B cell (primary cell): ENCODE results near the gene PLGRKT. TPM values are rescaled to one million over a fixed set of nuclear protein-coding genes. Genes with fewer than 3 reads are reported as not detected.

Experiments used
- ATAC-seq: fragments of 200-7000 bp; cut with Tn5 transposase; one replicate; pipeline ENCODE4 v1.10.0; 2021; ENCODE audit warnings: low read depth, mild to moderate bottlenecking, moderate number of reproducible peaks, moderate library complexity
- CTCF ChIA-PET: fragments of 350-600 bp; sonication (Branson Sonifier 250); formaldehyde crosslinking; loops from one replicate; lab custom pipeline; 2021; ENCODE audit warnings: antibody characterized with exemption, inconsistent platforms; lab: Charles Lee
- POLR2A ChIA-PET: fragments of 350-600 bp; sonication (Branson Sonifier 250); formaldehyde crosslinking; loops from one replicate; lab custom pipeline; 2021; ENCODE audit warnings: antibody characterized with exemption; lab: Charles Lee
- DNase-seq: peaks from one replicate; pipeline ENCODE4 v3.0.0; 2013
- H2AFZ ChIP-seq: 2 replicates; pipeline ENCODE4 v1.6.1; 2012; ENCODE audit warnings: mild to moderate bottlenecking, low read depth, low read length; ENCODE audit not compliant: insufficient read depth, poor library complexity, severe bottlenecking
- H3K27ac ChIP-seq, 2 donors: 1 replicate in 1 of 2; 2 replicates in 1 of 2; pipeline ENCODE4 v1.5.1; 2012 to 2013; ENCODE audit warnings: low read length in 2 of 2, mild to moderate bottlenecking in 2 of 2, moderate library complexity in 1 of 2
- H3K27me3 ChIP-seq, 4 experiments: fragments of 200-600 bp in 1 of 4; sonication (generic) in 1 of 4; replicated peaks in 1 of 4; 1 replicate in 2 of 4; 2 replicates in 2 of 4; pipeline versions ENCODE4 v1.6.1 to v1.7.0; 2013 to 2016; ENCODE audit warnings: low read length in 3 of 4, mild to moderate bottlenecking in 2 of 4, mixed read lengths in 1 of 4, moderate library complexity in 1 of 4; ENCODE audit not compliant: insufficient read depth in 4 of 4, control insufficient read depth in 3 of 4; ENCODE audit errors: control extremely low read depth in 1 of 4
- H3K36me3 ChIP-seq, 2 experiments: replicated peaks in 1 of 2; 1 replicate in 1 of 2; 2 replicates in 1 of 2; pipeline versions ENCODE4 v1.6.1 to v1.7.1; 2013; ENCODE audit warnings: low read length in 1 of 2; ENCODE audit not compliant: insufficient read depth in 2 of 2, control insufficient read depth in 1 of 2; ENCODE audit errors: control extremely low read depth in 1 of 2, extremely low read depth in 1 of 2
- H3K4me1 ChIP-seq, 2 donors: fragments of 200-600 bp in 1 of 2; sonication (generic) in 1 of 2; 1 replicate in 1 of 2; 2 replicates in 1 of 2; pipeline versions ENCODE4 v1.5.1 to v1.6.1; 2013 to 2017; ENCODE audit warnings: low read length in 2 of 2; ENCODE audit not compliant: control insufficient read depth in 2 of 2, insufficient read depth in 2 of 2
- H3K4me2 ChIP-seq: replicated peaks from 2 replicates; pipeline ENCODE3; 2012; ENCODE audit warnings: mild to moderate bottlenecking, low read depth, low read length; ENCODE audit not compliant: poor library complexity, severe bottlenecking
- H3K4me3 ChIP-seq, 5 experiments: fragments of 200-600 bp in 1 of 5; sonication (generic) in 1 of 5; 1 replicate in 3 of 5; 2 replicates in 2 of 5; pipeline versions ENCODE4 v1.5.1 to v1.7.0; 2011 to 2016; ENCODE audit warnings: low read length in 4 of 5, mild to moderate bottlenecking in 4 of 5, low read depth in 2 of 5, control low read depth in 1 of 5, moderate library complexity in 1 of 5; ENCODE audit not compliant: insufficient read depth in 1 of 5; ENCODE audit errors: control extremely low read depth in 1 of 5, extremely low read depth in 1 of 5
- H3K79me2 ChIP-seq: fragments of 200-600 bp; sonication (generic); one replicate; pipeline ENCODE4 v1.6.0; 2016; ENCODE audit warnings: low read length; ENCODE audit not compliant: control insufficient read depth, insufficient read depth
- H3K9ac ChIP-seq: fragments of 200-600 bp; sonication (generic); 2 replicates; pipeline ENCODE4 v1.6.1; 2017; ENCODE audit warnings: mild to moderate bottlenecking, low read length, moderate library complexity
- H3K9me3 ChIP-seq, 3 donors: one replicate each; pipeline versions ENCODE4 v1.6.1 to v1.7.1; 2013; ENCODE audit warnings: low read length in 2 of 3; ENCODE audit not compliant: control insufficient read depth in 2 of 3, insufficient read depth in 1 of 3; ENCODE audit errors: control extremely low read depth in 1 of 3
- H4K20me1 ChIP-seq: 2 replicates; pipeline ENCODE4 v1.6.0; 2012; ENCODE audit warnings: mild to moderate bottlenecking, low read length; ENCODE audit not compliant: insufficient read depth, control insufficient read depth, poor library complexity, severe bottlenecking
- H3K27ac Mint-ChIP-seq: one replicate; pipeline ENCODE4 v1.8.0; 2021; ENCODE audit warnings: mixed read lengths
- H3K27me3 Mint-ChIP-seq: one replicate; pipeline ENCODE4 v1.8.0; 2021; ENCODE audit warnings: mixed read lengths
- H3K4me1 Mint-ChIP-seq: one replicate; pipeline ENCODE4 v1.8.0; 2021; ENCODE audit warnings: mixed read lengths
- H3K4me3 Mint-ChIP-seq: one replicate; pipeline ENCODE4 v1.8.0; 2021; ENCODE audit warnings: mixed read lengths
- H3K9me3 Mint-ChIP-seq: one replicate; pipeline ENCODE4 v1.8.0; 2022; ENCODE audit warnings: mixed read lengths; ENCODE audit not compliant: insufficient read depth
- EZH2 ChIP-seq: IDR thresholded peaks from 2 replicates; pipeline ENCODE4 v1.6.1; 2012; ENCODE audit warnings: borderline replicate concordance, low read depth, mild to moderate bottlenecking, moderate library complexity, low read length; ENCODE audit not compliant: insufficient read depth, poor library complexity, severe bottlenecking
- WGBS: methylation state at CpG from one replicate; pipeline ENCODE4 v1.1.5; 2013; ENCODE audit warnings: missing lambda C conversion rate; ENCODE audit not compliant: insufficient coverage; 5-methylcytosine and 5-hydroxymethylcytosine counted together
- intact Hi-C: fragments of 100-400 bp; cut with micrococcal nuclease; formaldehyde crosslinking; loops from one replicate; pipeline ENCODE4 v1.10.0; 2022
- polyA plus RNA-seq: library from polyadenylated mRNA; depleted of rRNA; stranded (reverse); fragments of >200 nt; gene quantifications from 2 replicates; pipeline ENCODE4 v1.2.3, GENCODE V29; 2012
- total RNA-seq, 2 donors: library from RNA; stranded (reverse); fragments of 120-200 nt in 1 of 2; gene quantifications; 1 replicate in 1 of 2; 2 replicates in 1 of 2; pipeline versions ENCODE4 v1.2.3 to v1.2.4, GENCODE V29; 2013 to 2022
- TF ChIP-seq, protein P1 (sequence below): fragments of 200-600 bp; IDR thresholded peaks from one replicate; pipeline ENCODE4 v1.8.0; 2022; ENCODE audit warnings: antibody characterized with exemption, mild to moderate bottlenecking

PLGRKT gene
- total and polyA plus RNA-seq, 2 donors (not counting 1 experiment from before 2014, with no cell fraction given), result 8.4 to 11.0 TPM

DNA sequence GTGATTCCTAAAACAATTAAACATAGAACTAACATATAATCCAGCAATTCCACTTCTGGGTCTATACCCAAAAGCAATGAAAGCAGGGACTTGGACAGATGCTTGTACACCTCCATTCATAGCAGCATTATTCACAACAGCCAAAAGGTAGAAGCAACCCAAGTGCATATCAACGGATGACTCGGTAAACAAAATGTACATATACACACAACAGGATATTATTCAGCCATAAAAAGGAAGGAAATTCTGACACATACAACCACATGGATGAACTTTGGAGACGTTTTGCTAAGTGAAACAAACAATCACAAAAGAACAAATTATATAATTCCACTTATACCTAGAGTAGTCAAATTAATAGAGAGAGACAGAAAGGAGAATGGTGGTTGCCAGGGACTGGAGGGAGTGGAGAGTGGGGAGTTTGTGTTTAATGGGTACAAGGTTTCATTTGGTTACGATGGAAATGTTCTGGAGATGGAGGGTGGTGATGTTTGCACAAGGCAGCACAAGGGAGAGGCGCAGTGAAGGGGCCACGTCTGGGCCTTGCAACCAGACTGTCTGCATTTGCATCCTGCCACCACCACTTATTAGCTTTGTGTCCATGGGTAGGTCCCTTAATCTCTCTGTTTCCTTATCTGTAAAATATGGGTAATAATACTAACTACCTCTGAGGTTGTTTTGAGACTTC, 61.8 kb downstream of the PLGRKT start:
- H3K4me2 ChIP-seq, result no peak overlapping the region
- H3K27ac ChIP-seq, result no peak overlapping the region
- H3K9me3 ChIP-seq, result no peaks in the 10 kb centered on the region
- no peaks in the 10 kb centered on the region for H3K9me3 Mint-ChIP-seq
- H3K4me1 Mint-ChIP-seq, result peaks cover 1% of the 10 kb centered on the region
- DNase-seq (no peak), ATAC-seq (no peak)
- no peaks in the 10 kb centered on the region for H3K27me3 ChIP-seq
- H3K4me3 Mint-ChIP-seq, result no peak overlapping the region
- H3K27ac Mint-ChIP-seq, result no peak overlapping the region
- H3K4me1 ChIP-seq, result no peaks in the 10 kb centered on the region
- no peak overlapping the region for H2AFZ ChIP-seq
- H3K79me2 ChIP-seq, result no peaks in the 10 kb centered on the region
- no peaks in the 10 kb centered on the region for H3K27me3 Mint-ChIP-seq
- ChIA-PET CTCF (no interaction called here), POLR2A (interaction anchor here (0.5 kb wide), 1 partner anchor 162 kb away, joined by 4 read pairs; no protein-coding TSS in a partner anchor)
- WGBS, result 87% methylated on average over 3 of the region's 6 CpGs
- no peak for TF ChIP-seq EZH2
- TF ChIP-seq, protein P1, sequence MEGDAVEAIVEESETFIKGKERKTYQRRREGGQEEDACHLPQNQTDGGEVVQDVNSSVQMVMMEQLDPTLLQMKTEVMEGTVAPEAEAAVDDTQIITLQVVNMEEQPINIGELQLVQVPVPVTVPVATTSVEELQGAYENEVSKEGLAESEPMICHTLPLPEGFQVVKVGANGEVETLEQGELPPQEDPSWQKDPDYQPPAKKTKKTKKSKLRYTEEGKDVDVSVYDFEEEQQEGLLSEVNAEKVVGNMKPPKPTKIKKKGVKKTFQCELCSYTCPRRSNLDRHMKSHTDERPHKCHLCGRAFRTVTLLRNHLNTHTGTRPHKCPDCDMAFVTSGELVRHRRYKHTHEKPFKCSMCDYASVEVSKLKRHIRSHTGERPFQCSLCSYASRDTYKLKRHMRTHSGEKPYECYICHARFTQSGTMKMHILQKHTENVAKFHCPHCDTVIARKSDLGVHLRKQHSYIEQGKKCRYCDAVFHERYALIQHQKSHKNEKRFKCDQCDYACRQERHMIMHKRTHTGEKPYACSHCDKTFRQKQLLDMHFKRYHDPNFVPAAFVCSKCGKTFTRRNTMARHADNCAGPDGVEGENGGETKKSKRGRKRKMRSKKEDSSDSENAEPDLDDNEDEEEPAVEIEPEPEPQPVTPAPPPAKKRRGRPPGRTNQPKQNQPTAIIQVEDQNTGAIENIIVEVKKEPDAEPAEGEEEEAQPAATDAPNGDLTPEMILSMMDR, result no peak
- H4K20me1 ChIP-seq, result no peaks in the 10 kb centered on the region
- H3K36me3 ChIP-seq, result no peaks in the 10 kb centered on the region
- no peak overlapping the region for H3K9ac ChIP-seq
- H3K4me3 ChIP-seq, result no peak overlapping the region
- intact Hi-C loops, result no loop called here

- TF ChIP-seq, protein P1, result no peak
- no peak for TF ChIP-seq EZH2
- Histone ChIP-seq H4K20me1 (no peaks in the 10 kb centered on the region), H3K36me3 (no peaks in the 10 kb centered on the region), H3K27me3 (no peaks in the 10 kb centered on the region), H3K9me3 (no peaks in the 10 kb centered on the region), H3K4me1 (no peaks in the 10 kb centered on the region), H3K79me2 (no peaks in the 10 kb centered on the region), H3K4me3 (no peak overlapping the region), H3K27ac (no peak overlapping the region), H3K9ac (no peak overlapping the region), H2AFZ (no peak overlapping the region), H3K4me2 (no peak overlapping the region)
- ATAC-seq (no peak), DNase-seq (no peak)
- Mint-ChIP-seq H3K27ac (no peak overlapping the region), H3K4me1 (peaks cover 1% of the 10 kb centered on the region), H3K9me3 (no peaks in the 10 kb centered on the region), H3K4me3 (no peak overlapping the region), H3K27me3 (no peaks in the 10 kb centered on the region)
- CTCF ChIA-PET, result no interaction called here
- POLR2A ChIA-PET, result no interaction called here
- intact Hi-C loops, result no loop called here
- 100% methylated on average over 1 of the region's 1 CpG for WGBS
Measured at GRCh38 chr9:5375091-5375490, 62.6 kb downstream of the PLGRKT start.
